H1 (cell line): ENCODE measurements around the gene CLDN24.

ENCODE experiments used
- ATF2 ChIP-seq: IDR thresholded peaks from 2 replicates; pipeline ENCODE4 v1.6.1; 2012; ENCODE audit warnings: low read length, inconsistent platforms
- MAFK ChIP-seq: IDR thresholded peaks from 2 replicates; pipeline ENCODE4 v1.6.1; 2012; ENCODE audit warnings: low read depth, mild to moderate bottlenecking, improper control_type of control experiment, low read length
- POLR2A ChIP-seq, 2 experiments: IDR thresholded peaks; 1 replicate in 1 of 2; 2 replicates in 1 of 2; pipeline ENCODE4 v1.6.1; 2011; ENCODE audit warnings: low read depth in 2 of 2, low read length in 2 of 2, mild to moderate bottlenecking in 2 of 2; ENCODE audit errors: control extremely low read depth in 1 of 2
- RAD21 ChIP-seq, 2 experiments: IDR thresholded peaks in 1 of 2; conservative IDR thresholded peaks in 1 of 2; 2 replicates each; pipeline ENCODE4 v1.6.1; 2011; ENCODE audit warnings: low read depth in 2 of 2, low read length in 2 of 2, improper control_type of control experiment in 1 of 2, inconsistent platforms in 1 of 2, mild to moderate bottlenecking in 1 of 2, moderate library complexity in 1 of 2
- TF ChIP-seq, protein P1 (sequence below), 3 experiments: IDR thresholded peaks; 1 replicate in 2 of 3; 2 replicates in 1 of 3; pipeline versions ENCODE4 v1.5.1 to v1.6.1; 2011; ENCODE audit warnings: low read length in 3 of 3, mild to moderate bottlenecking in 3 of 3, inconsistent platforms in 2 of 3, low read depth in 1 of 3, moderate library complexity in 1 of 3; ENCODE audit not compliant: insufficient read depth in 1 of 3; ENCODE audit errors: control extremely low read depth in 1 of 3

GRCh38 chr4:183335369-183335940 lies 13.2 kb upstream of the CLDN24 start:
- TF ChIP-seq RAD21 (IDR thresholded peaks at IDR 0.05 in 1 of 2, conservative IDR thresholded peaks at IDR 0.05 in 1 of 2; ENCODE audit: low read depth in 2 of 2, low read length in 2 of 2), result no peak
- TF ChIP-seq MAFK, result no peak
- TF ChIP-seq ATF2, result no peak
- TF ChIP-seq, protein P1, sequence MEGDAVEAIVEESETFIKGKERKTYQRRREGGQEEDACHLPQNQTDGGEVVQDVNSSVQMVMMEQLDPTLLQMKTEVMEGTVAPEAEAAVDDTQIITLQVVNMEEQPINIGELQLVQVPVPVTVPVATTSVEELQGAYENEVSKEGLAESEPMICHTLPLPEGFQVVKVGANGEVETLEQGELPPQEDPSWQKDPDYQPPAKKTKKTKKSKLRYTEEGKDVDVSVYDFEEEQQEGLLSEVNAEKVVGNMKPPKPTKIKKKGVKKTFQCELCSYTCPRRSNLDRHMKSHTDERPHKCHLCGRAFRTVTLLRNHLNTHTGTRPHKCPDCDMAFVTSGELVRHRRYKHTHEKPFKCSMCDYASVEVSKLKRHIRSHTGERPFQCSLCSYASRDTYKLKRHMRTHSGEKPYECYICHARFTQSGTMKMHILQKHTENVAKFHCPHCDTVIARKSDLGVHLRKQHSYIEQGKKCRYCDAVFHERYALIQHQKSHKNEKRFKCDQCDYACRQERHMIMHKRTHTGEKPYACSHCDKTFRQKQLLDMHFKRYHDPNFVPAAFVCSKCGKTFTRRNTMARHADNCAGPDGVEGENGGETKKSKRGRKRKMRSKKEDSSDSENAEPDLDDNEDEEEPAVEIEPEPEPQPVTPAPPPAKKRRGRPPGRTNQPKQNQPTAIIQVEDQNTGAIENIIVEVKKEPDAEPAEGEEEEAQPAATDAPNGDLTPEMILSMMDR (IDR thresholded peaks at IDR 0.05; ENCODE audit: control extremely low read depth in 1 of 3, insufficient read depth in 1 of 3, low read depth in 1 of 3, low read length in 3 of 3), result no peak
- no peak for TF ChIP-seq POLR2A (IDR thresholded peaks at IDR 0.05; ENCODE audit: control extremely low read depth in 1 of 2, low read depth in 2 of 2, low read length in 2 of 2)
